Lower leg skin (tissue), 4 donors: ENCODE results near the gene FAAH. TPM values are rescaled to one million over a fixed set of nuclear protein-coding genes. Genes with fewer than 3 reads are reported as not detected.

Experiments used
- DNase-seq, 2 donors: peaks; one replicate each; pipeline ENCODE4 v3.0.0-alpha.2; 2019; ENCODE audit warnings: low spot score in 2 of 2
- H3K4me3 ChIP-seq: fragments of 200-600 bp; sonication (generic); 2 replicates; pipeline ENCODE4 v1.5.1; 2017; ENCODE audit warnings: mild to moderate bottlenecking, low read depth; ENCODE audit not compliant: poor library complexity, severe bottlenecking
- CTCF ChIP-seq, 3 donors: fragments of 450-650 bp; IDR thresholded peaks; one replicate each; pipeline ENCODE4 v1.5.1; 2016; ENCODE audit warnings: antibody characterized with exemption in 3 of 3, mild to moderate bottlenecking in 3 of 3, moderate library complexity in 2 of 3
- POLR2A ChIP-seq, 2 donors: fragments of 450-650 bp; IDR thresholded peaks; one replicate each; pipeline ENCODE4 v1.6.1; 2016 to 2017; ENCODE audit warnings: antibody characterized with exemption in 2 of 2, mild to moderate bottlenecking in 1 of 2, moderate library complexity in 1 of 2
- WGBS, 2 donors: methylation state at CpG; one replicate each; pipeline ENCODE4 v1.1.5; 2018; 5-methylcytosine and 5-hydroxymethylcytosine counted together
- intact Hi-C: fragments of 100-400 bp; cut with DNase I; formaldehyde crosslinking; loops from one replicate; pipeline ENCODE4 v1.15.0; 2023; ENCODE audit warnings: low total_unique reads
- total RNA-seq, 4 donors: library from RNA; depleted of rRNA; stranded (reverse); fragments of >200 nt; gene quantifications; one replicate each; pipeline ENCODE4 v1.1.0, GENCODE V29; 2016

The FAAH gene
- total RNA-seq, 4 donors from 2014 or later: 26.3 to 30.7 (median 28.4) TPM

- intact Hi-C loops: loop anchor here (10.0 kb wide), 1 partner anchor 117 kb away; no protein-coding TSS in a partner anchor
- no peak overlapping the region for H3K4me3 ChIP-seq
- WGBS, 2 donors: 92 to 97% methylated on average over 9 of the region's 9 CpGs
- DNase-seq: no peak
- TF ChIP-seq CTCF (IDR thresholded peaks at IDR 0.05) (no peak), POLR2A (IDR thresholded peaks at IDR 0.05) (no peak)
These were observed 13.5 kb downstream of the FAAH start for GRCh38 chr1:46407636-46408035.

GRCh38 chr1:46408356-46409062, 14.4 kb downstream of the FAAH start:
- DNase-seq: no peak
- intact Hi-C loops: loop anchor here (10.0 kb wide), 1 partner anchor 116 kb away; no protein-coding TSS in a partner anchor
- no peak overlapping the region for H3K4me3 ChIP-seq
- 89% methylated on average over 12 of the region's 12 CpGs for WGBS, 2 donors
- TF ChIP-seq CTCF (IDR thresholded peaks at IDR 0.05) (no peak), POLR2A (IDR thresholded peaks at IDR 0.05) (no peak)

- intact Hi-C loops: loop anchor here (10.0 kb wide), 1 partner anchor 116 kb away; no protein-coding TSS in a partner anchor
- 100% methylated on average over 1 of the region's 1 CpG for WGBS, 2 donors
These were observed 14.9 kb downstream of the FAAH start for GRCh38 chr1:46409063-46409372.

GRCh38 chr1:46410156-46411009, 16.3 kb downstream of the FAAH start:
- DNase-seq: no peak
- intact Hi-C loops: no loop called here
- TF ChIP-seq CTCF (IDR thresholded peaks at IDR 0.05) (no peak), POLR2A (IDR thresholded peaks at IDR 0.05) (no peak)
- 71 to 75% methylated on average over 12 to 17 of the region's 17 CpGs for WGBS, 2 donors
- no peak overlapping the region for H3K4me3 ChIP-seq

More at GRCh38 chr1:46409063-46409372, 14.9 kb downstream of the FAAH start:
- DNase-seq: no peak
- TF ChIP-seq POLR2A (IDR thresholded peaks at IDR 0.05) (no peak), CTCF (IDR thresholded peaks at IDR 0.05) (no peak)
- no peak overlapping the region for H3K4me3 ChIP-seq

GRCh38 chr1:46411010-46411405, 16.9 kb downstream of the FAAH start:
- intact Hi-C loops: no loop called here
- no peak for DNase-seq
- 59 to 75% methylated on average over 7 of the region's 7 CpGs for WGBS, 2 donors
- H3K4me3 ChIP-seq: no peak overlapping the region
- TF ChIP-seq POLR2A (IDR thresholded peaks at IDR 0.05): no peak
- TF ChIP-seq CTCF (IDR thresholded peaks at IDR 0.05): no peak
